Stimulated activated CD4-positive, alpha-beta T cell treated with anti-CD3 and anti-CD28 coated beads, Interleukin-4, amount 100 ng/mL, for 1 hour (primary cell): Measurements from ENCODE around the gene DCHS1.
A peak's percentile ranks its signal among the peaks of the same experiment; 100 is the strongest.

ENCODE experiments used
- DNase-seq: peaks from one replicate; pipeline ENCODE4 v3.0.0-alpha.2; 2020

Gene DCHS1

DNA sequence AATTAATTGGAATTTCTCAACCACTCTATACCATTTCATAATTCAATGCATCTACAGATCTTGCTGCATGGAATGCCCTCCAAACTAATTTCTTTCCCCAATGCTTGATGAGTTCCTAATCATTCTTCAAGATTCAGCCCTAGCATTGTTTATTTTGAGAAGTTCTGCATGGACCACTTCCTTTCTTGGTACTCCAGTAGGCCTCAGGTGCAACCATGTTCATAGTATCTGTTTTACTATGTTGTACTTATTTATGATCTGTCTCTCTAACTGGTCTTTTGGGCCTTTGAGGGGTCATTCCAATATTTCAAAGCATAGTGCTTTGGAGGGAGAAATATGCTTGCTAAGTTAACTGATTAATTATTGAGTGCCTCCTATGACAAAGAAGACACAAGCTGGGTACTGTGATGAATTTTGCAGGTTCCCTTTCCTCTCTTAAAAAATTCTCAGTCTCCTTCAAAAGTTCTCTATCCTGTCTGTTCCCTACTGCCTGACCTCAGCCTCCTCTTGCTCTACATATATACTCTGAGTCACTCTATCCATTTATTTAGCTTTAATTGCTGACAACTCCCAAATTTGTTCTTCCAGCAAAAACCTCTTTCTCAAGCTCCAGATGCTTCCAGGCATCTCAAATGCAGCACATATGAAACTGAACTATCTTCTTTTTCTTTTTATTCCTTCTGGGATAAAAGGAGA lies 18.1 kb upstream of the DCHS1 start:
- DNase-seq = no peak

DNA sequence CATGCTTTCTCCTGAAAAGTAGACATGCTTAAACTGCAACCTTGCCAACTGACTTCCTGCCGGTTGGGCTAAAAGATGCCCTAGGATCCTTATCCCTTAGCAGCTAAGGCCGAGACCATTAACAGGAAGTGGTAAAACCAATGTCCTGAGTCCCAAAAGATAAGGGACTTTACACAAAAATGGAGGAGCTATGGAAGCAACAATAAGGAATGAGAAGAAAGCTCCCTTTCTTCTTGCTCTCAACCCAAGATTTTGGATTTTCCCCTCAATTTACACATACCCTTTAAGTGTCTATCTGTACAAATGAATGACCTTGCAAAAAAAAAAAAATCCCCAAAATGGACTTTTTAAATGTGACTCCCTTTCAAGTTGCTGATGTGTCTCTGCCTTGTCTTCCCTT lies 16.4 kb upstream of the DCHS1 start:
- no peak for DNase-seq

DNA sequence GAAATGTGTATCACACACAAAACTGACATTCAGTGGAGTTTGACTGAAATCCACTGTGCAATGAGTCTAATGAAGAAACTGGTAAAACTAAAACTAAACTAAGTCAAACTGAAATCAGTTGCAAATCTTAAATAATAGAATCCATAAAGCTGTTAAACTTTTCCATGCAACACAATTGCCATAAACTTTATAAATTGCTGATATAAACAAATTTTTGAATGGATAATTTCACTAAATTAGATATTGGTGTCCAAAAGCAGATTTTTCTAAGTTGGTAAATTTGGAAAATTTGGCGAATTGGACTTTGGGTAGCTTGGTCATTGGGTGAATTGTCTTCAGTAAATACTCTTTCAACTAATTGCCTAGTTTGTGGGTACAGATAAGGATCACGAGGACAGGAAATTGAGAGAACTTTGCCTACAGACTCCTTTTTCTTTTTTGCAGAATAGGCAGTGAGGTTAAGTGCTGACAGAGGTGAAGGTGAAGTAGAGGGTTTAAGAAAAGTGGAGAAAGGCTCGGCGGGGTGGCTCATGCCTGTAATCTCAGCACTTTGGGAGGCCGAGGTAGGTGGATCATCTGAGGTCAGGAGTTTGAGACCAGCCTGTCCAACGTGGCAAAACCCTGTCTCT lies 14.7 kb upstream of the DCHS1 start:
- no peak for DNase-seq

DNA sequence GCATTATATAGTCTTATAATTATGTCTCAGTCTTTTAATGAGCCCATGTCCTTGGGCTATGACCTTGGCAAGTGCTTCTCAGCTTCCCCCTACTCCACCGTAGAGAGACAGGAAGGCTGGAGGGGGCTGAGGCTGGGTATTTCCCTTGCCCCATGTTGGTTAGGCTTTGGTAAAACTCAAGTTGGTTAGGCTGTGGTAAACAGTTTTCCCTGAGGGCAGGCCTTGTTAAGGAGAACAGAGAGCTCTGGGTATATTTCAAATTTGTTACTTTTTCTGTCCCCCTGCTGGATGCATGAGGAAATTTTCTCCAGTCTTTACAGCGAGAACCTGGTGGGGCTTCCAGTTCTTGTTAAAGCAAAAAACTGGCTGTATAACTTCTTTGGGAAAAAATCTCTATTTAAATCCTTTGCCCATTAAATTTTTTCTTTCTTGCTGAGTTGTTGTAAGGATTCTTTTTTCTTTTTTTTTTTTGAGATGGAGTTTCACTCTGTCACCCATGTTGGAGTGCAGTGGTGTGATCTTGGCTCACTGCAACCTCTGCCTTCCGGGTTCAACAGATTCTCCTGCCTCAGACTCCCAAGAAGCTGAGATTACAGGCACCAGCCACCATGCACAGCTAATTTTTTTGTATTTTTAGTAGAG lies 12.2 kb upstream of the DCHS1 start:
- no peak for DNase-seq

DNA sequence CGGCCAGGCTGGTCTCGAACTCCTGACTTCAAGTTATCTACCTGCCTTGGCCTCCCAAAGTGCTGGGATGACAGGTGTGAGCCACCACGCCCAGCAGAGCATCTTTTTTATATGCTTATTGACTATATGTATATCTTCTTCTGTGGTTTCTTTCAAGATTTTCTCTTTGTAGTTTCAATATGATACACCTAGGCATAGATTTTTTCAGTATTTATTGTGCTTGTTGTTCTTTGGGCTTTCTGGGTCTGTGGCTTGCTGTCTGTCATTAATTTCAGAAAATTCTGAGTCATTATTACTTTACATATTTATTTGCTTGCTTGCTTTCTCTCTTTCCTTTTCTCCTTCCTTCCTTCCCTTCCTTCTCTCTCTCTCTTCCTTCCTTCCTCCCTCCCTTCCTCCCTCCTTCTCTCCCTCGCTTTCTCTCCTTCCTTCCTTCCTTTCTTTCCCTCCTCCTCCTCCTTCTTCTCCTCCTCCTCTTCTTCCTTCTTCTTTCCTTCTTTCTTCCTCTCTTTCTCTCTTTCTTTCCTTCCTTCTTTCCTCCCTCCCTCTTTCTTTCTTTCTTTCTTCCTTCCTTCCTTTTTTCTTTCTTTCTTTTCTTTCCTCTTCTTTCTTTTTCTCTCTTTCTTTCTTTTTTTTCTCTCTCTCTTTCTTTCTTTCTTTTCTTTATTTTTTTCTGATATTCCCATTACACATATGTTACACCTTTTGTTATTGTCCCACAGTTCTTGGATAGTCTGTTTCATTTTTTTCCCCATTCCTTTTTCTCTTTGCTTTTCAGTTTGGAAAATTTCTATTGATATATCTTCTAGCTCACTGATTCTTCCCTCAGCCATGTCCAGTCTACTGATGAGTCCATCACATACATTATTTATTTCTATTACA lies 10.9 kb upstream of the DCHS1 start:
- DNase-seq = no peak

DNA sequence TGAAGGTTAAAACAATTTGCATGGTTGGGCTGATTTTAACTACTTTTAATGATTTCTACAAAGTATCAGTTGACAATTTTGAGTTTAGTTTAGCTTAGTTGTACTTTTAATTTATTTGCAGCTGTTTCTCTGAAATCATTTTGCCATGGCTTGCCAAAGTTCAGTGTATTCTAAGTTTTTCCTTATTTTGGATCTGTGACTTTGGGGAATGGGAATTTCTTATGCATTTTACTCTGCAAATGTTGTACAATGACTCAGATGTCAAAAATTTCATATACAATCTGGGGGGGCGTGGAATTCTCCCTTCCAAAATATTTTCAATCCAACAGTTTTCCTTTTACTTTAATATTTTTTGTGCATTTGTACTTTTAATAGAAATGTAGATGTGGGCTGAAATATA lies 8.9 kb upstream of the DCHS1 start:
- no peak for DNase-seq

DNA sequence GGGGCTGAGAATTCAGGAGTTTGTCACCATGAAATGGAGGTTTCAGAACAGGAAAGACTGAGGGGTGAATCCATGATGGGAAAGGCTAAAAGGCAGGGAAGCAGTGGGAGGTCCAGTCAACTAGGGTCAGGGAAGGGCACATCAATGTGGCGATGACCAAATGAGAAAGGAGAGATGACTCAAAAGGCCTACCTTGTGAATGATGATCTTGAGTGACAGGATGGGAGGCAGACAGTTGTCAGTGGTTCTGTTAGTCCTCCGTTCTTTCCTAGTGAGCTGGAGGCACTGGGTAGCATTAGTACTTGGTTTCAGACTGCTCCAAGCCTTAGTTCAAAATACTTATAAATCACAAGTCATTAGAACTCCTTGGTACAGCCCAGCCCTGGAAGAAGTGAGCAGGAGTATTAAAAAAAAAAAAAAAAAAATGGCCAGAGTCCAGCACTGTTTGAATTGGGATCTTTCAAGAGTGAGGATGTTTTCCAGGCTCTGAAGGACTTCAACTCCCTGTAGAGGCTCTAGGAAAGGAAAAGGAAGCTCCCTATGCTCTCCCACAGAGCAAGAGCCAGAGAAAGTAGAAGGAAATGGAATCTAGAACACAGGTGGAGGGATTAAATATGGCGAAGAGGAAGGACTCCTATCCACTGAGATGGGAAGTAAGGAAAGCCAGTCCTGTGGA lies 8.3 kb upstream of the DCHS1 start:
- DNase-seq = no peak

DNA sequence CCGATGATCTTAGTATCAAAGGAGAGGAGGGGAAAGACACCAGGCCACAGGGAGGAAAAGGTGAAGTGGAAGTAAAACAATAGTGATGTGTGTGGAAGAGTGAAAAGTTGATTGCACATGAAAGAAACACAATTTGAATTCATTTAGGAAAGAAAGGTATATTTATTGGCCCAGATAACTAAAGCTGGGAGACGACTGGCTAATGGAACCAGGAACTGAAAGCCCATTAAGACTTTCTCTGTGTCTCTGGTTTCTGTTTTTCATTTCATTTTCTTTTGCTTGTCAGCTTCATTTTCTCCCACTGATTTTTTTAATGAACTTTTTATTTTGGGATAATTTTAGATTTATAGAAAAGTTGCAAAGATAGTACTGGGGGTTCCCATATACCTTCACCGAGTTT lies 5.1 kb upstream of the DCHS1 start:
- DNase-seq = no peak

DNA sequence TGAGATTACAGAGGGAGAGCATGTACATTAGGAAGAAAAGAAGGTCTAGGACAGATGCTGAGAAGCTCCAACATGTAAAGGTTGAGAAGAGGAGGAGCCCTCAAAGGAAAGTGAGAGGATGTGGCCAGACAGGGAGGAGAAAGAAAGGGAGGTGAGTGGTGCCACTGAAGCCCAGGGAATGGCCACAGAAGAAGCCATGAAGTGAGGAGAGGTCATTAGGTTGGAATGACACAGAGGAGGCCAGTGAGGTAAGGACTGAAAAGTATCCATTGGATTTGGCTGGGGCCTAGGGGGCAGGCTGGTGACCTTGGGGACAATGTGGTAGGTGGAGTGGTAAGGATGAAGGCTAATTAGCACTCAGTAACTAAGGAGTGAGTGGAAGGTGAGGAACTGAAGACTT lies 3.0 kb upstream of the DCHS1 start:
- no peak for DNase-seq

DNA sequence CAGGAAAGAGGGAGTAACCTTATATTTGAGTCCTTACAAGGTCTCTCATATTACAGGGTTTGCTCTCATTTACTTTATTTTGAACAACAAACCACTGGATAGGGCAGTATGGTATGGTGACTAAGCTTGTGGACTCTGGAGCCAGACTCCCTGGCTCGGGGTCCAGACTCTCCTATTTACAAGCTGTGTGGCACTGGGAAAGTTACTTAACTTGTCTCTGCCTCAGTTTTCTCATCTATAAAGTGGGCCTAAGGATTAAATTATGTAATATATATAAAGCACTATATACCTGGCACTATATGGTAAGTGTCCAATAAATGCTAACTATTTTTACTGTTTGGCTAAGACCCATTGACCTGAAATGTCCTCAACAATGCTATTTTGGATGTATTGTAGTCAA lies 1.7 kb upstream of the DCHS1 start:
- DNase-seq = no peak

DNA sequence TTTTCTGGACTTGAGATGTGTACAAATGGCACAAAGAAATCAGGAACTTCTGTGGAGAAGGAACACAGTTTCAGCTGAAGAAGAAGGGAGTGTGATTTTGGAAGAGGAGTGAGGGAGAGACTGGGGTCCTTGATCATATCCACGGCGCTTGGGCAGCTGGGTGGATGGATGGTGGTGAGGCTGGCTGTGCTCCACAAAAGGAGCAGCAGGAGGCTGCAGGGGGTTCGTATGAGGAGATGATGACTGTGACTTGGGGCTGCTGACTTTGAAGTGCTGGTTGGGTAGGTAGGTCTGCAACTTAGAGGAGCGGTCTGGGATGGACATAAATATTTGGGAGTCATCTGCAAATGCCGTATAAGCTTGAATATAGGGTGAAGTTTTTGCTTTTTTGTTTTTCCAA lies 1.3 kb upstream of the DCHS1 start:
- DNase-seq = no peak

DNA sequence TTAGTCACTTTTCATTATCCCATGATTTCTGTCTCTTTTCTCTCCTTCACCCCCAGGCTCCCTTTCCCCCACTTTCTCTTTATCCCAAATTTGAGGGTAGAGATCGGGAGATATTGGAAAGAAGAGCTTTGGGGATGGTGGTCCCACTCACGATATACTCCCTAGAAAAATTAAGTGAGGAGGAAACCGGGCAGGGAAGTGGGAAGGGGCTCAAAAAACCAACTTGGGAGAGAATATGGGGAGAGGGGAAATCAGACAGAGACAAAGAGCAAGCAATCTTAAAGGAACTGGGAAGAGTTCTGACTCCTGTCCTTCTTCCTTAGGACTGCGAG lies 941 bp upstream of the DCHS1 start:
- no peak for DNase-seq

DNA sequence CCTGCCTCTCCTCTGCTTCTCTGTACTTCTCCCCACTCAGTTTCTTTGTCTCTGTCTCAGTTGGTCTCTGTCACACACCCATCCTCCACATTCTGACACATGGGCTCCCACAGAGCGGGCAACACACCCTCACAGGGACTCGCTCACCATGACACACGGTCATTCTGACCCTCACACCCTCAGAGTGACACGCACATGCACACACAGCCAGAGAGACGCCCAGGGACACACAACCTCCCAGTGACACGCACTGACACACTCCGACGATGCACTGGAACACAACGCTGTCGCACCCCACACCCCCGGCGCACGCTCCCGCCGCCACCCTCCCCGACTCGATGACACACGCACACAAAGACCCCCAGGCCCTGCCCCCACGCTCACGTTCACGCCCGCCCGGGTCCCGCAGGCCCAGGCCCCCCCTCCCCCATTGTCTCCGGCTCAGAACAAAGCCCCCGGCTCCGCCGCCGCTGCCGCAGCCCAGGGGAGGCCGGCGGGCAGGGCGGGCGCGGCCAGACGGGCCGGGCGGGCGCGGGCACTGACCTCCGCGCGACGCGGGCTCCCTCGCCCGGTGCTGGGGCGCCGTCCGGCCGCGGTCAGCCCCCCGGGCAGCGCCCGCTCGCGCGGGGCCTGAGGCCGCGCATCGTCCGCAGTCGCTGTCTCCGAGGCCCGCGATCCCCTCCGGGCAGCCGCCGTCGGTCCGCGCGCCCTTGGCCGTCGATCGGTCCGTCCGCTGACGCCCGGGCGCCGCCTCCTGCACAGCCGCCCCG lies 404 bp downstream of the DCHS1 start:
- peak; percentile 43 for DNase-seq

DNA sequence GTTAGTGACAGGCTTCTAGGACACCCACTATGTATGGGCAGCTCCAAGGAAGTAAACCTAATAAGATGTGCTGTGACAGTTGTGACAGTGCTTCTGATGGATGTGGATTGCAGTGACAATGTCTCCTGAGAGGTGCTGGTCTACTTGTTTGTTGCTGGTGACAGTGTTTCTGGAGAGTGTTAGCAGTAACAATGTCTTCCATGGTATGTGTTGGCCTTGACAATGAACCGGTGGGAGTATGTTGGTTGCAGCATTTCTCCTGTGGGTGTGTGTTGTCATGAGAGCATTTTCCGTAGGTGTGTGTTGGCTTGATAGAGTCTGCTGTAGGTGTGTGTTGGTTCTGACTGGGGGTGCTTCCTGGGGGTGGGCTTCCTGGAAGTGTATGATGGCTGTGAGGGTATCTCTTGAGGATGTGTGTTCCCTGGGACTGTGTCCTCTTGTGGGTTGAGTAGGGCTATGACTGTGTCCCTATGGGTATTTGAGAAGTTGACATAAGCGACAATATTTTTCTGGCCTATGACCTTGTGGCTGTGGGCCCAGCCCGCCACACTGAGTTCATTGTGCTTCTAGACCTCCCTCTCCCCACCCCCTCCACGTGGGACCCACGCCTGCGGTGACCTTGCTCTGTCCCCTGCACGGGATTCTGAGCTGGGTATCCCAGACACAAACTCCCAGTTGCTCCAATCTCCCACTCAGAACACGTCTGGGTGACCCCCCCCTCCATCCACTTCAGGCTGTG lies 1.2 kb downstream of the DCHS1 start:
- no peak for DNase-seq

DNA sequence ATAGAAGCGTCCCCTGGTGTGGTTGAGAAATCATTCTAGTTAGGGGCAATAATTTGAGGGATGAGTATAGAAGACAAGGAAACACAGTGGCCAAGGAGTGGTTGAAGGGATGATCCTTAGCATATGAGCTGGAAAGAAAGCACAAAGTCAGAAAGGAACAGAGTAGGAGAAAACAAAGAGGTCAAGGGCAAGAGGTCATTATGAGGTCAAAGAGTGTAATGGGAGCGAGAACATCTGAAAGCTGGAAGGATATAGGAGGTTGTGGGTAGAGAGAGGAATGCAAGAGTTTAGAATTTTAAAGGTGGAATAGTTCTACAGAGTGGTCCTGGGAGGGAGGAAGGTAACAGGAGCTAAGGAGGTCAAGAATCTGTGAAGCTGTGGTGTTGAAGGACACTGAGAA lies 2.0 kb downstream of the DCHS1 start:
- DNase-seq = no peak

DNA sequence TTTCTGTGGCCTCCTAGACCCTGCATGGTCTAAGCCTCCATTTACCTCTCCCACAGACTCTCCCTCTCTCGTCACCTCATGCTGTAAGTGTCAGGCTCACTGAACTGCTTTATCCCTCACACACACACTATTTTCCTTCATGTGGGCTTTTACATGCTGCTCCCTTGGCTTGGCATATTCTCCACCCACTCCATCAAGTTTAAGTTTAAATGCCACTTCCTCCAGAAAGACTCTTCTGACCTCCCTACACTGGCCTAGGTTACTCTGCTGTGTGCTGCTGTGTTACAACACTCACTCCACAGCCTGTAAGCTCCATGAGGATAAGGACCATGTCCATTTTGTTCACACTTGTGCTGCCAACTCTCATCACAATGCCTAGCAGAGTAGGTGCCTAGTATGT lies 2.5 kb downstream of the DCHS1 start:
- no peak for DNase-seq

DNA sequence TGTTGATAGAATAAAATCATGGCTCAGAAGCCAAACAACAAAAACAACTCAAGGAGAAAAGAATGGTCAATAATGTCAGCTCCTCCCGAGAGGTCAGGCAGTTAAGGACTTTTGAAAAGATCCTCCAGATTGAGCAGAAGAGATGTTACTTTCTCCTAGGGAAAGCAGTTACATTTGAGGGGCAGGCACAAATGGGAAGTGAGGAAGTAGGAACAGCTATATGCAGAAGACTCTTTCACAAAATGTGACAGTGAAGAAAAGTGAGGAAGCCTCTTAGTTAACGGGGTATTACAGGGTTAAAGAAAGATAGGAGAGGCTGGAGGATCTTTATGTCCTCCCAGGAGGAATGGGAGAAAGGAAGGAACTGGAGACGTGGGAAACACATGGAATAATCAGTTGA lies 3.4 kb downstream of the DCHS1 start:
- DNase-seq = no peak

DNA sequence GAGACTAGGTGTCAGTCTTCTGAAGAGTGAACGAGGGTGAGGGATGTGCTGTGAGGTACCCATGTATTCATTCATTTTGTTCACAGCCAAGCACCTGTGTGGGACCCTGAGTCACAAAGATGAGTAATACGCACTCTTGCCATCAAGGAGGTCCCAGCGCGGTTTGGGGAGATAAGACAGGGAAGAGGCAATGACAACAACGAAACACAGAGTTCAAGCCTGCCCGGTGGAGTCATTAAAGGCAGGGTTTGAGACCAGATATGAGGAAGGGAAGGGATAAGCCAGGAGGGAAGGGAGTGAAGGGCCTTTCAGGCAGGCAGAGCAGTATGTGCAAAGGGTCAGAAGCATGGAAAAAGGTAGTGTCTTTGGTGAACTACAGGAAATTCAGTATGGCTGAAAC lies 4.6 kb downstream of the DCHS1 start:
- peak; percentile 18 for DNase-seq

DNA sequence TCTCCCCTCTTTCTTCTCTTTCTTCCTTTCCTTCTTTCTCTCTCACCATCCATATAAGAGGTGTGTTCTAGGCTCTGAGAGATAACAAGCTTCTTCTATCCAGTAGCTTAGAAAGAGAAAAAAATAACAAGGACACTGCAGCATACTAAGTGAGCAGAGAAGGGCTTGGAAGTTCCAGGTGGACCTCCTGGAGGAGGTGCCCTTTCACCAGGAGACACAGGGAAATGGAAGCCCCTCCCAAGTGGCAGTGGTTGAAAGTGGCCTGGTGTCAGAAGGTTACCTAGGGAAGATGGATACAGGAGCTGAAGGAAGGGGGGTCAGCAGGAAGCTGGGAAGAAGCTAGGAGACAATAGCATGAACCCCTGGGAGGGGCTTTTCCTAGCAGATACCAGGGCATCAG lies 5.5 kb downstream of the DCHS1 start:
- DNase-seq = no peak

DNA sequence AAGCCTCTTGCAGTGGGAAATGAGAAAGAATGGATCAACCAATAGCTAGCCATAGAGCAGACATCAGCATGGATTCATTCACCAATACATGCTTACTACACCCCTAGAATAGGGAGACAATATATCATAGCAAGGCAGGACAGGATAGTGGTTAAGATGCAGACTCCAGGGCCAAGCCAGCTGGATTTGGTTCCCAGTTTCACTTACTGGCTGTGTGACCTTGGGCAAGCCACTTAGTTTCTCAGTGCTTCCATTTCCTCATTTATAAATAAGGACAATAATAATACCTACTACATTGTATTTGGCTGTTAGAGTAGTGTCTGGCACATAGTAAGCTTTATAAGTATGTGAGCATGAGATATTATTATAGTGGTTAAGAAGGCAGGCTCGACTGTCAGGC lies 7.1 kb downstream of the DCHS1 start:
- DNase-seq = no peak

DNA sequence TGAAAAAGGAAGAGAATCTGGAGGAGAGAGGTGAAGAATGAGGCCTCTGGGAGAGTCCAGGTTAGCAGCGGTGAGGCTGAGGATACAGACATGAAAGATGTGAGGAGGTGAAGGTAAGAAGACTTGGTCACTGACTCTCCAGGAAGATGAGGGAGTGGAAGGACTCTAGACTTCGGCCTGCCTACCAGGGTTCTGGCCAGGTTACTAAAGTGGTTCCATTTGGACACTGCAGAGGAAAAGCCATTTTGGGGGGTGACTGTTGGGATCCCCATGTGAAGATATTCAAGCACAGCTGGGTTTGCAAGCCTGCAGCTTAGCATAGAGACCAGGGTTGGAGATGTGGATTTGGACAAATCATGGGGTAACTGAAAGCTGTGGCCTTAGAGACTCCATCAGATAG lies 7.8 kb downstream of the DCHS1 start:
- no peak for DNase-seq
